Transverse colon (tissue), 3 donors: ENCODE measurements around the gene FKBP6.
"Not testable (repeated sequence)": the region's sequence is repeated elsewhere in the genome, so short reads cannot be mapped to it uniquely, and the experiment has no call there.

ENCODE experiments used
- CTCF ChIP-seq, 5 experiments: fragments of 200-600 bp in 3 of 5; fragments of 450-650 bp in 2 of 5; sonication (generic) in 3 of 5; IDR thresholded peaks; 1 replicate in 2 of 5; 2 replicates in 3 of 5; pipeline ENCODE4 v1.5.1; 2016 to 2017; ENCODE audit warnings: antibody characterized with exemption in 5 of 5, inconsistent platforms in 3 of 5, mild to moderate bottlenecking in 2 of 5, moderate library complexity in 1 of 5
- EP300 ChIP-seq: sonication (generic); formaldehyde crosslinking; IDR thresholded peaks from one replicate; pipeline ENCODE4 v1.6.1; 2017; ENCODE audit warnings: antibody characterized with exemption, low read depth
- POLR2A ChIP-seq: fragments of 450-650 bp; IDR thresholded peaks from one replicate; pipeline ENCODE4 v1.6.1; 2016; ENCODE audit warnings: antibody characterized with exemption, mild to moderate bottlenecking, moderate library complexity

GRCh38 chr7:73327922-73328321, at the start of gene FKBP6, which contains the start of gene TRIM50:
- not testable (repeated sequence) for TF ChIP-seq CTCF (IDR thresholded peaks at IDR 0.05); POLR2A; EP300
